DMS114 treated with DMSO at 0.1 percent for 48 hours (cell line): Measurements from ENCODE around the gene UBE2V1.
"Not testable (repeated sequence)": the region's sequence is repeated elsewhere in the genome, so short reads cannot be mapped to it uniquely, and the experiment has no call there.

Experiments used
- DNase-seq: peaks from one replicate; lab custom pipeline; 2025; ENCODE audit not compliant: unreplicated experiment; lab: John Stamatoyannopoulos, UW

The UBE2V1 gene

DNA sequence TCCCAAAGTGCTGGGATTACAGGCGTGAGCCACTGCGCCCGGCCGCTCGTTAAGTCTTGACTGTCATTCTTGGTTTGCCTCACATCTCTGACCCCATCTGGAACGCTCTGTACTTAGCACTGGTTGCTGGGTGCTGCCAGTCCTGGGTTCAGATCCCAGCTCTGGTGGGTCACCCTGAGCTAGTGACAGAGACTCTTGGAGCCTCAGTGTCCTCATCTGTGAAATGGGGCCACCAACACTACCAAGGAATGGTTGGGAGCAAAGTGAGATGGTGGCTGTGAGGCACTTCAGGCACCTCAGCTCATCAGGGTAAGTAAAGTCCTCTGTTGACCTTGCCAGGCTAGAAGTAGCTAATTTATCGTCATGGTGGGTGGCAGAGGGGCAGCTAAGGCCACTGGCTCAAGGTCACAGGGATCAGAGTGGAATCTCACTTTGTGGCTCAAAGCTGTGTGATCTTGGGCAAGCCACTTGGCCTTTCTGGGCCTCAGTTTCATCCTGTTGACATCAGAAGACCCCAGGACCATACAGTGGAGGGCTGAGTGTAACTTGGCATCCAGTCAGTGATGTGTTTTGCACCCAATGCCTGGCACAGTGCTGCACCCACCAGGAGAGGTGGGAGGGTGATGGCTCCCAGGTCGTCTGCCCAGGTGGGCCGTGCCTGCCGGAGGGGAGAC lies 46.7 kb downstream of the UBE2V1 start:
- DNase-seq: no peak

DNA sequence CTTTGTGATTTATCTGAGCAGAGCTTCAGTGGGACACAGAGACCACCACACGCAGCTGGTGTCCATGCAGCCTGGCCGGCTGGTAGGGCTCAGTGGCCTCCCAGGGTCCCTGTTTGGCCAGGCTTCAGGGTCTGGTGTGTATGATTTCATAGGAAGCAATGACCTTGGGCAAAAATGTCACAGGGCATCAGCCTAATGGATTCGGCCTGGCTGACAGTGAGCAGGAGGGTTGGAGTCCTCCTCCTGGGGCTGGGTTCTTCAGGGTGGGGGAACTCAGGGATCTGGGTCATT lies 47.7 kb downstream of the UBE2V1 start:
- no peak for DNase-seq

DNA sequence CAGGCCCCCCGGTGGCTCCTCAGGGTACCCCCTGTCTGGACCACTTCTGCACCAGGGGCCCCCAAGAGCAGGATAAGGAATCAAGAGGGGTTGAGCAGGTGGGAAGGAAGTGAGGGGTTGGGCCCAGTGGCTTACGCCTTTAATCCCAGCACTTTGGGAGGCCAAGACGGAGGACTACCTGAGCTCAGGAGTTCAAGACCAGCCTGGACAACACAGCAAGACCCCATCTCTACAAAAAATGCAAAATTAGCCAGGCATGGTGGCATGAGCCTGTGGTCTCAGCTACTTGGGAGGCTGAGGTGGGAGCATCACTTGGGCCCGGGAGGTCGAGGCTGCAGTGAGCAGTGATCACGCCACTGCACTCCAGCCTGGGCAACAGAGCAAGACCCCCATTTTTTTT lies 49.2 kb downstream of the UBE2V1 start:
- not testable (repeated sequence) for DNase-seq

DNA sequence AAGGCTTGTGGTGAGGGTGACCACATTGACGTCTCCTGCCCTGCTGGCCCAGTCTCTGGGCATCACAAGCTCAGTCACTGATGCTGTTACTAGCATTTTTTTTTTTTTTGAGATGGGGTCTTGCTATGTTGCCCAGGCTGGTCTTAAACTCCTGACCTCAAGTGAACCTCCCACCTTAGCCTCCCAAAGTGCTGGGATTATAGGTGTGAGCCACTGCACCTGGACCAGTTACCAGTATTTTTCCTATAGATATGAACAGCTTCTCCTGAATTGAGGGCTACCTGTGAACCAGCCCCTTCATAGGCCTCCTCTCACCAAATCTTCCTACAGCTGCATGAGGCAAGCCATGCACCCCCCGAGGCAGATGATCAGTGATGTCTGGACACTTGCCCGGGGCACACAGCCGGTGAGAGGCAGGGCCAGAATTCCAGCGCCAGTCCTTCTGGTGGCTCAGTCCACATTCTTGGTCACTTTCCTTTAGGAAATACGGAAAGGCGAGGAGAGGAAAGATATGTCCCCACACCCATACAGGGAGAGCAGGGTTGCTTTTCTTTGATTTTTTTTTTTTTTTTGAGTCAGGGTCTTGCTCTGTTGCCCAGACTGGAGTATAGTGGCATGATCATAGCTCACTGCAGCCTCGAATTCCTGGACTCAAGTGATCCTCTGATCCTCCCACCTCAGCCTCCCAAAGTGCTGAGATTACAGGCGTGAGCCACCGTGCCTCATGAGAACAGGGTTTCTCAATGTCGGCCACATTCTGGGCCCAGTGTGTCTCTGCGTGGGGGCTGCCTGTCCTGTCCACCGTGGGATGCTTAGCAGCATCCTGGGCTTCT lies 50.7 kb downstream of the UBE2V1 start:
- DNase-seq: no peak

DNA sequence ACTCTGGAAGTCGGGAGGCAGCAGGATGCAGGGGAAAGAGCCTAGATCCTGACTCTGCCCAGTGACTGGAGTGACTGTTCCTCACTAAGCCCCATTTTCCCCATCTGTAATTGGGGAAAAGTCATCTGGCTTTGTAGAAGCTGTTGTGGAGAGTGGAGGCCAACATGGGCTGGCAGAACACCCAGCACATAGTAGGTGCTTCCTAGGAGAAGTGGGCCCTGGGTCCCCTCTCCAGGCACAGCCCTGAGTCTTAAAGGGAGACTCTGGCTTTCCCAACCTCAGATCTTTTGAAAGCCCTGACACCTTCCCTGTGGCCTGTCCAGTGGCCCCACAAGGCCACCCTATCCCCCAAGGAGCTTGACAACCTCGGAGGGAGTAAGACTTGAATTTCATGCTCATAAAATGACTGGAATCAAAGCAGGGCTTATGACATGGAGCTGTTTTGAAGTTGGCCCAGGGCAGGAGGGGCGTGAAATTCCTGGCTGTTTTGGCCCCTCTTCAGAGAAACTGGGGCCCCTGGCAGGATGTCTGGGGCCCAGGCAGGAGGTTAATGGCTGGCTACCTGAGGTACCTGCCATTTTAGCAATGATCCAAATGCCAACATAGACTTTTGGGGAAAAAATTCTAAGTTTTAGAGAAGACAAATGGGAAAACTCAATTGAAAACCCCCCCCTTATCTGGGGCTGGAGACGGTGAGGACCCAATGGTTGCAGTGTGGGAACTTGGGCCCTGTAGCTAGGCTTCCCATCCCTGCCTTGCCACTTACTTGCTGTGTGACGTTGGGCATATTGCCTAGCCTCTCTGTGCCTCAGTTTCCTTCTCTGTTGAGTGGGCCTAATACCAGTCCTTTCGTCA lies 51.6 kb downstream of the UBE2V1 start:
- DNase-seq: no peak

DNA sequence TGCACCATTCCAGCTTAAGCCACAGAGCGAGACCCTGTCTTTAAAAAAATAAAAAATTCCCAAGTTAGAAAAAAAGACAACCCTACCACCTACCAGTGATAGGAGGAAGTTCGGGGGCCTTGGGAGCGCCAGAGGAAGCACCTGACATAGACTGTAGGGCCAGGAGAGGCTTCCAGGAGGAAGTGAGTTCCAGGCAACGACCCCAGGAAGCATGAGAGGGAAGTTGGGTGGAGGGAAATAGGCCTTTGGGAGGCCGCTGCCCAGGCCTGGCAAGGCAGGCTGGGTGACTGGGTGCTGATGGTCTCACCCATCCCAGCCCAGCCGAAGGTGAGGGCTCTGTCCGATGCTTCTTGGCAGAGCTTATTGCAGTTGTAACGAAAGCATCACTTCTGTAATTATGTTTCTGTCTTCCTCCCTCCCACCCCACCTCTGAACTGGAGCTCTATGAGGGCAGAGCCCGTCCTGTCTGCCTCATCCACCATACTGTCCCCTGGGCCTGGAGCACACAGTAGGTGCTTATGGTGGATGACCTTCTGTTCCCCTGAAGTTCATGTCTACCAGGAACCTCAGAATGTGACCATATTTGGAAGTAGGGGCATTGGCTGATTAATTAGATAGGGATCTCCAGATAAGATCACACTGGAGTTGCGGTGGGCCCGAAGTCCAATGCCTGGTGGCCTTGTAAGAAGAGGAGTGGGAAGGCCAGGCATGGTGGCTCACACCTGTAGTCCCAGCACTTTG lies 54.1 kb downstream of the UBE2V1 start:
- no peak for DNase-seq

DNA sequence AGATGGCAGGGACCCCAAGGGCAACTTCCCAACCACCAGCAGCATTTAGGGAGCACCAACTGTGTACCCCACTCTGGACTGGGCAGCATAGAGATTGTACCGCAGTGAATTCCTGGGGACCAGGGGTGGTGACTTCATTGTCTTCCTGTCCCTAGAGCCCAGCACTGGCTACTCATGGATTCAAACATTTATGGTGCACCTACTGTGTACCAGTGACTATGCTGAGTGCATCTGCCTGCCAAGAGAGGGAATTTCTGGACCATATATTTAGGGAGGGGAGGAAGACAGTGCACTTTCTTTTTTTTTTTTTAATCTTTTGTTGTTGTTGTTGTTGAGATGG lies 55.3 kb downstream of the UBE2V1 start:
- DNase-seq: no peak

DNA sequence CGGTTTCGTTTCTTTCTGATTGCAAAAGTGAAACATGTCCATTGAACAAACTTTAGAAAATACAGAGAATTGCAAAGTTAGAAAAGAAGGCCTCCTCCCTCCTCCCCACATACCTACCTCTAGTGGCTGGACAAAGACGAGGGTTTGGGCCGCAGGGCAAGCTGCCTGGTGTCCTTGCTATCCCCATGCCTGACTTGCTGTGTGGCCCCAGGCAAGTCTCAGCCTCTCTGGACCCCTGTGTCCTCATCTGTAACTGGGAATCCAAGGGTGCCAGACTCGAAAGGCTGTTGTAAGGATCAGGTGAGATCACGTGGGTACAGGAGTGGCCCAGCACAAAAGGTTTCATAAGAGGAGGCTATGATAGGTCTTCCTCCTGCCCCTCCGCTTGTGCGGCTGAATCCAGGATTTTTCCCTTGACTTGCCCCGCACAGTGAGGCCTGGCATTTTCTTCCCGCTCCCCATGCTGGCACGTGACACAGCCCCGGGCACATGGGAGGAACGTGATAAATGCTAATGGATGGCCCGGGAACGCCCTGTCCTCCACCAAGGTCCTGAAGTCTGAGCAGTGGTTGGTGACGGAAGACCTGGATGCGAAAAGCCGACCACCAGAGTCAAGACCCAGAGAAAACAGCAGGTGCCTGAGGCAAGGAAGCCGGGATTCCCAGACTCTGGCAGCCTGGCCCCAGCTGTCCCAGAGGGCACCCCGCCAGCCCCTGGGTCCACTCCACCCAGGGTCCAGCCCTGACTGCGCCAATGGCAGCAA lies 55.8 kb downstream of the UBE2V1 start:
- DNase-seq: no peak

DNA sequence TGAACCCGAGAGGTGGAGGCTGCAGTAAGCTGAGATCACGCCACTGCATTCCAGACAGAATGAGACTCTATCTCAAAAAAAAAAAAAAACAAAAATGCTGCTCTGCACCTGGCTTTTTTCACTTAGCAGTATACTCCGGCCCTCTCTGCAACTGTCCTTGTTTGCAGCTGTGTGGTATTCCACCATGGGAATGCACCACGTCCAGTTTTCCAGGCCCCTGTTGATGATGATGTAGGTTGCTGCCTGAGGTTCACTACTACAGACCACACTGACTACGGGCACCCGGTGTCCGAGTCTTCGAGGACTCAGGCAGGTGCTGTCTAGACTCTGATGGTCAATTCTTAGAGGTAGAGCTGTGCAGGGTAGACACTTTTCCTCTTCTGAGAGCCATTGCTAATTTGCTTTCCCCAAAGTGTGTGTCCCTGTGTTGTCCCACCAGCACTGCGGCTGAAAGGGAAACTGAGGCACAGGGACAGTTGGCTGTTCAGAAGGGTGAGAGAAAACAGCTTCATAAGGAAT lies 56.5 kb downstream of the UBE2V1 start:
- DNase-seq: no peak

DNA sequence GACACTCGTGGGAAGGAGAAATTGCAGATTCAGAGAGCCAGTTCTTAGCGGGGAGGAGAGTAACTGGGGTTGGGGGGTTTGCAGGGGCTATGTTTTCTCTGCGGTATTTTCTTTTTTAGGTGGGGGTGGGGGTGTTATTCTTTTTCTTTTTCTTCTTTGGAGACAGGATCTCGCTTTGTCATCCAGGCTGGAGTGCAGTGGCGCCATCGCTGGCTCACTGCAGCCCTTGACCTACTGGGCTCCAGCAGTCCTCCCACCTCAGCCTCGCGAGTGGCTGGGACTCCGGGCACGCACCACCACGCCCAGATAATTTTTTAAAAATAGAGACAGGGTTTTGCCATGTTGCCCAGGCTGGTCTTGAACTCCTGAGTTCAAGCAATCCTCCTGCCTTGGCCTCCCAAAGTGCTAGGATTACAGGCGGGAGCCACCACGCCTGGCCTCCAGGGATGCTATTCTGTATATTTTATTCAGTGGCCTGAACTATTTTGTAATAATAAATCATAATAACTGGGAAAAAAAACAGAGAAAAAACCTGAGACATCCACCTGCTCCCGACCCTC lies 57.3 kb downstream of the UBE2V1 start:
- DNase-seq: no peak

DNA sequence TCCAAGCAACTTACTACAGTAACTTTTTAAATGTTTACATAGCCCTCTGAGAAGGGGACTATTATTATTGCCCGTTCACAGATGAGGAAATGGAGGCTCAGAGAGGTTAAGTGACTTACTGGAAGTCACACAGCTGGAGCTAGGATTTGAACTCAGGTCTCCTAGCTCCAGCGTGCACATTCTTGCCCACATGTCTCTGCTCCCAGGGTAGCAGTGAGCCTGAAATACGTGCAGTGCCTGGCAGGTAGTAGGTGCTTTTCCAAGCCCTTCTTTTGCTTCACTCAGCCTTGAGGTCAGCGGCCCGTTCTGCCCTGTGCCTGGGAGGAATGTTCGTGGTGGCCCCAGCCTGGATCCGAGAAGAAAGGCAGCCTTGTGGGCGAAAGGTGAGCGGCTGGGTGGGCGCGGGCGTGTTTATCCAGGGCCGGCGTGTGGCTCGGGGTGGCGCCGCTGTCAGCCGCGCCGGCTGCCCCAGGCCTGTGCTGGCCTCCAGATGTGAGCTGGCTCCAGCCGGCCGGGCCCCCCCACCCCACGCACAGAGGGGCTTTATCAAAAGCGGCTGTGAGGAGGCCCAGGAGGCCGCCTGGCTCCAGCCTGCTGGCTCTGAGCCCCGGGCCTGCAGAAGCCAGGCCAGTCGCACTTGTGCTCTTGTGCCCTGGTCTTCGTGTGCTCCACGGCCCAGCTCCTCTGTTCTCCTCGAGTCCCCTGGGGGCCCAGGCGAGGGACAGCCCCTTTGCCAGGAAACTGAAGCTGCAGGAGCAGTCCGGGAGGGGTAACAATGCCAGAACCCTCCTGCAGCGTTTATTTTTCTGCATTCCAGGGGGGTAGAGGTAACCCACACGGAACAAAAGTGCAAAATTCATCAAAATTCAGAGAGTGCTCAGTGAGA lies 58.1 kb downstream of the UBE2V1 start:
- no peak for DNase-seq

DNA sequence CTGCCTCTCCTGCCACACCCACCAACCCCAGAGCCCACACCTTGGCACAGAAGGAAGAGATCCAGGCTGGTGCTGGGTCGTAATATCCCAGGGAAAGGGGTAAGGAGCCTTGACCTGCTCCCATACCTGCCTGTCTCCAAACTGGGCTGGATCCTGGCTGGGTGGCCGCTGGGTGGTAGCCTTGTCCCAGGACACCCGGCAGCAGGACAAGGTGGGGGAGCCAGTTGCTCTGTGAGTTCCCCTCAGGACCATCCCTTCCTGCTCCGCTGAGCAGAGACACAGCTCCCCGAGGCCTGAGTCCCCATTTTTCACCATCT lies 58.8 kb downstream of the UBE2V1 start:
- DNase-seq: no peak

DNA sequence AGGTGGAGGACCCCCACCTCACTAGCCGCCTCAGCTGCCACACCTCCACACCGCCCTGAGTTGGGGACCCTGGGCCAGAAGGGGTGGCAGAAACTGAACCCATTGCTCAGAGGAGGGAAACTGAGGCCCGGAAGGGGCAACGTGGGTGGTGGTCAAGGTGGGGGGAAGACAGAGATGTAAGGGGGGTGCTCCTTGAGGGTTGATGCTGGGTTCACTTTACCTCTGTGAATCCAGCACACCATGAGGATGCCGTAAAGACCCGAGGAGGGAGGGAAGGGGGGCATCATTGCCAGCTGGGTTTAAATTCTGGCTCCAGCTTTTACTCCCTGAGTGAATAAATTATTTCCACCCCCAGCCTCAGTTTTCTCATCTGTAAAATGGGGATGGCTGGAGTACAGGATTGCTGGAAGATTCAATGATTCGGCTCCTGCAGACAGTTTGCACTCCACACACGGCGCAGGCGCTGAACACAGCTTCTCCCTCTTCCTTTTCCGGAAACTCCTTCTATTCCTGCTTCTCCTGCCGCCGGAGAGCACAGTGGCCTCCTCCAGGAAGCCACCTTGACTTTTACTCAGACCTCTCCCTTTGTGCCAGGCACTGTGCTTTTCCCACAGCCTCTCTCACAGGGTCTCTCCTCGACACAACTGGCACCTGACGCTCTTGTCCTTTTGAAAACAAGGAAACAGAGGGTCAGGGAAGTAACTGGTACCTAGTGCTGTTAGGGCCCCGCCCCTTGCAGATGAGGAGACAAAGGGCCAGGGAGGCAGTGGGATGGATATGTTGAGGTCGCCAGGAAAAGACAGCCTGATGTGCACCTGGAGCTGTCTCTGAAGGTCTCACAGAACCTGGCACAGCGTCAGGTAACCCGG lies 59.4 kb downstream of the UBE2V1 start:
- no peak for DNase-seq

DNA sequence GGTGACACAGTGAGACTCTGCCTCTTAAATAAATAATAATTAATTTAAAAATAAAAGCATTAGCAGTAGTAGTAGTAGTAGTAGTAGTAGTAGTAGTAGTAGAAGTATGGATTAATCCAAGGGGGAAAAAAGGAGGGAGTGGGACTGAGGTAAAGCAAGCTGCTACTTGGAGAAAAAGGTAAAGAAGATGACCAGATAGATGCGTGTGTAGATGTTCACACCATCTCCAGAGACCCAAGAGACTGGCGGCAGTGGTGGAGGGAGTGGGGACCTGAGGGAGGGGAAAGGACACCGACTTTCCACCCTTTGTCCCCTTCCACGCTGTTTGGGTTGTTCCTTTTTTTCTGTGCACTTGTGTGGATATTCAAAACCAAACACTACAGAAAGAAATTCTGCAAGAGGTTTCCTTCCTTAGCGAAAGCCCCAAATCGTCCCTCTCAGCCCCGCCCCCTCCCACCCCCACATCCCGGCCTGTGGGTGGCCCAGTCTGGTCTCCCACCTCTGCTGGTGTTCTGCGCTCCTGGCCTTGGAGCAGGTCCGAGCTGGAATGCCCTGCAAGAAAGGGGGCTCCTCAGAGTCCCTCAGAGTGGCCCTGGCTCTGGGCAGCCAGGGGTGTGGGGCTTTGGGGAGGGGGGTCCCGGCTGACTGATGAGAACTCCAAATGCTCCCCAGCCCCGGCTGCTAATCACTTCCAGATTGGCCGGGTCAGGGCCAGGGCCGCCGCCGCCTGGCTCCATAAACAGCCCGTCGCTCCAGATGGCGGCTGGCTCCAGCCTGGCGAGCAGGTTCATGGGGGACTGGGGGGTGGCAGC lies 60.2 kb downstream of the UBE2V1 start:
- DNase-seq: no peak

DNA sequence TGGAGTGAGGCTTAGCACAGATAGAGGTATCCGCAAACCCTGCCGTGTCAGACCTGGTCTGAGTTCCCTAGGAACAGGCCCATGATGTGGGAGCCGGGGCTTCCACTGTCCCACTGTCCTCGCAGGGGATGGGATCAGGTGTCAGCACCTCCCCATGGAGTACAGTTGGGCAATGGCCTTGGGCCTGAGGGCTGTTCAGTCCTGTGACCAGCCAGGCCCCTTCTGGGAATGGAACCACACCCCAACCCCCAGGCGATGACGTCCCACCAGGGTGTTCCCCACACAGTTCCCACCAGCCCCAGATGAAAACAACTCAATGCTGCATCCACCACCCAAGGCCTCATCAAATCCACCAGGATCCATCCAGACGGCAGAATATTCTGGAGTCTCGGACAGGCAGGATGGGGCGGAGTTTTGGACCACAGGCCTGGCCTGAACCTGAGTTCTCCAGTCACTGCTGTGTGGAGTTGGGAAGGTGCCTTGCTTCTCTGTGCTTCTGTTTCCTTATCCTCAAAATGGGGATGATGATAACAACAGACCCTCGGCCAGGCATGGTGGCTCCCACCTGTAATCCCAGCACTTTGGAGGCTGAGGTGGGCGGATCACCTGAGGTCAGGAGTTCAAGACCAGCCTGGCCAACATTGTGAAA lies 62.2 kb downstream of the UBE2V1 start:
- no peak for DNase-seq

DNA sequence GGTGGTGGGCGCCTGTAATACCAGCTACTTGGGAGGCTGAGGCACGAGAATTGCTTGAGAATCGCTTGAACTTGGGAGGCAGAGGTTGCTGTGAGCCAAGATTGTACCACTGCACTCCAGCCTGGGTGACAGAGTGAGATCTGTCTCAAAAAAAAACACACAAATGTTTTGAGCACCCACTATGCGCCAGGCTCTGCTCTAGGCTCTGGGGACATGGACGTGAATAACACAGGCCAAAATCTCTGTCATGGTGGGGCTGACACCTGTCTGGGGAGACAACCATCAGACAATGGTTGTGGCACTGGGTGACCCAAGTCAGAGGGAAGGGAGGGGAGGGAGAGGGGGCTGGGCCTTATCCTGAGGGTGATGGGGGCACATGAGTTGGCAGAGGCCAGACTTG lies 62.7 kb downstream of the UBE2V1 start:
- DNase-seq: no peak

DNA sequence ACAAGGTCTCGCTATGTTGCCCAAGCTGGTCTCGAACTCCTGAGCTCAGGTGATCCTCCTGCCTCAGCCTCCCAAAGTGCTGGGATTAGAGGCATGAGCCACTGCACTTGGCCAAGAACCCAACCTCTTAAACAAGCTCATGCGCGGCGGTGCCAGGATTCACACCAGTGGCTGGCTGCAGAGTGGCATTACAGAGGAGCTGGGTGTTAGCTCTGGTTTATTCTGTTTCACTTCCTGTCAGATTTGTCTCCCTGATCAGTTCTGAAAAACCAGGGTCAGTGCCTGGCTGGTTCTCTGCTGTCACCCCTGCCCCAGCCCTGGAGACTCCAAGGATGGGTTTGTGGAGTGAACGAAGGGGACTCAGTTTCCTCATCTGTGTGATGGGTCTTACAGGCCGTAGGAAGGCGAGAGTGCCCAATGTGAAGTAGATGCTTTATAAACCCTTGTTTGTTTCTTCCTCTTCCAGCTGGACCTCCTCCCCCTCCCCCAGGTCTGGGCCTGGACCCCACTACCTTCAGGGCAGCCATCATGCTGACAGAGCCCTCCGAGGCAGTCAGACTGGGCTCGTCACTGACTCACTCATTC lies 63.4 kb downstream of the UBE2V1 start:
- DNase-seq: no peak
